H9 (cell line): ENCODE measurements around the gene GAGE10. TPM values are rescaled to one million over a fixed set of nuclear protein-coding genes. Genes with fewer than 3 reads are reported as not detected.
A peak's percentile ranks its signal among the peaks of the same experiment; 100 is the strongest.

Experiments
- DNase-seq: peaks from one replicate; pipeline ENCODE4 v3.0.0-alpha.2; 2017
- H2AFZ ChIP-seq: one replicate; pipeline ENCODE4 v1.6.1; 2013; ENCODE audit warnings: mild to moderate bottlenecking, low read length, control low read depth, moderate library complexity
- H2AK5ac ChIP-seq: 2 replicates; pipeline ENCODE4 v1.6.1; 2013; ENCODE audit warnings: low read length, control low read depth, mixed read lengths; ENCODE audit not compliant: insufficient read length
- H2BK120ac ChIP-seq: one replicate; pipeline ENCODE4 v1.6.1; 2013; ENCODE audit warnings: low read depth, mild to moderate bottlenecking, low read length, control low read depth, inconsistent platforms; ENCODE audit not compliant: poor library complexity, severe bottlenecking
- H2BK12ac ChIP-seq: 2 replicates; pipeline ENCODE4 v1.6.1; 2013; ENCODE audit warnings: low read length, control low read depth, mixed read lengths, low read depth; ENCODE audit not compliant: insufficient read length
- H2BK15ac ChIP-seq: 2 replicates; pipeline ENCODE4 v1.6.1; 2013; ENCODE audit warnings: low read depth, low read length, control low read depth
- H2BK20ac ChIP-seq: one replicate; pipeline ENCODE4 v1.6.1; 2013; ENCODE audit warnings: low read depth, mild to moderate bottlenecking, low read length, control low read depth, inconsistent platforms; ENCODE audit not compliant: poor library complexity, severe bottlenecking
- H2BK5ac ChIP-seq: 2 replicates; pipeline ENCODE4 v1.6.1; 2013; ENCODE audit warnings: low read length, control low read depth, mixed read lengths; ENCODE audit not compliant: insufficient read length
- H3K14ac ChIP-seq: 2 replicates; pipeline ENCODE4 v1.6.1; 2013; ENCODE audit warnings: low read length, control low read depth; ENCODE audit not compliant: insufficient read depth
- H3K18ac ChIP-seq: 2 replicates; pipeline ENCODE4 v1.6.1; 2013; ENCODE audit warnings: low read depth, mild to moderate bottlenecking, mixed read lengths, low read length, control low read depth; ENCODE audit not compliant: insufficient read length
- H3K23ac ChIP-seq: 2 replicates; pipeline ENCODE4 v1.6.1; 2013; ENCODE audit warnings: low read length, control low read depth, mixed read lengths, low read depth; ENCODE audit not compliant: insufficient read length
- H3K23me2 ChIP-seq: 2 replicates; pipeline ENCODE4 v1.6.1; 2013; ENCODE audit warnings: low read depth, mild to moderate bottlenecking, mixed read lengths, low read length, control low read depth; ENCODE audit not compliant: insufficient read length, poor library complexity, severe bottlenecking
- H3K27ac ChIP-seq: 2 replicates; pipeline ENCODE4 v1.5.1; 2013; ENCODE audit warnings: low read length, control low read depth, mixed read lengths, low read depth; ENCODE audit not compliant: insufficient read length
- H3K27me3 ChIP-seq: 2 replicates; pipeline ENCODE4 v1.6.1; 2013; ENCODE audit warnings: low read length, control low read depth, inconsistent platforms; ENCODE audit not compliant: insufficient read depth
- H3K4ac ChIP-seq: 2 replicates; pipeline ENCODE4 v1.6.1; 2013; ENCODE audit warnings: low read depth, mild to moderate bottlenecking, control low read depth, inconsistent platforms, low read length, moderate library complexity
- H3K4me1 ChIP-seq: 2 replicates; pipeline ENCODE4 v1.6.1; 2013; ENCODE audit warnings: low read length, control low read depth, inconsistent platforms; ENCODE audit not compliant: insufficient read depth
- H3K4me2 ChIP-seq: 2 replicates; pipeline ENCODE4 v1.6.1; 2013; ENCODE audit warnings: low read length, control low read depth, mixed read lengths; ENCODE audit not compliant: insufficient read length, insufficient read depth
- H3K56ac ChIP-seq: 2 replicates; pipeline ENCODE4 v1.6.1; 2013; ENCODE audit warnings: low read depth, mild to moderate bottlenecking, mixed read lengths, low read length, control low read depth; ENCODE audit not compliant: insufficient read length
- H3K79me1 ChIP-seq: 2 replicates; pipeline ENCODE4 v1.6.1; 2013; ENCODE audit warnings: low read depth, mild to moderate bottlenecking, moderate library complexity, low read length, control low read depth, inconsistent platforms; ENCODE audit not compliant: insufficient read depth, poor library complexity, severe bottlenecking
- H3K79me2 ChIP-seq: 2 replicates; pipeline ENCODE4 v1.6.1; 2013; ENCODE audit warnings: low read length, control low read depth, inconsistent platforms; ENCODE audit not compliant: insufficient read depth
- H3K9ac ChIP-seq: 2 replicates; pipeline ENCODE4 v1.6.1; 2013; ENCODE audit warnings: low read length, control low read depth, mixed read lengths; ENCODE audit not compliant: insufficient read length; ENCODE audit errors: extremely low read depth
- H3K9me3 ChIP-seq: one replicate; pipeline ENCODE4 v1.6.1; 2013; ENCODE audit warnings: low read depth, low read length, inconsistent platforms; ENCODE audit not compliant: control insufficient read depth
- H3T11ph ChIP-seq: one replicate; pipeline ENCODE4 v1.6.1; 2013; ENCODE audit warnings: mild to moderate bottlenecking, low read length, control low read depth, inconsistent platforms
- H4K20me1 ChIP-seq: one replicate; pipeline ENCODE4 v1.6.1; 2013; ENCODE audit not compliant: control insufficient read depth, insufficient read length, insufficient read depth
- H4K5ac ChIP-seq: 2 replicates; pipeline ENCODE4 v1.6.1; 2013; ENCODE audit warnings: low read depth, mild to moderate bottlenecking, mixed read lengths, low read length, control low read depth; ENCODE audit not compliant: insufficient read length
- H4K8ac ChIP-seq: replicated peaks from 2 replicates; pipeline ENCODE4 v1.6.1; 2013; ENCODE audit warnings: low read length, control low read depth, mixed read lengths, low read depth; ENCODE audit not compliant: insufficient read length
- H4K91ac ChIP-seq: 2 replicates; pipeline ENCODE4 v1.6.1; 2013; ENCODE audit warnings: low read depth, mild to moderate bottlenecking, moderate library complexity, mixed read lengths, low read length, control low read depth; ENCODE audit not compliant: insufficient read length
- H3K27ac Mint-ChIP-seq, 3 experiments: 2 replicates in 2 of 3; 3 replicates in 1 of 3; pipeline ENCODE4 v1.8.0; 2020 to 2021; ENCODE audit warnings: mixed read lengths in 3 of 3, mild to moderate bottlenecking in 1 of 3, moderate library complexity in 1 of 3
- H3K27me3 Mint-ChIP-seq: 2 replicates; pipeline ENCODE4 v1.8.0; 2021; ENCODE audit warnings: low read depth, mild to moderate bottlenecking, moderate library complexity, mixed read lengths
- H3K36me3 Mint-ChIP-seq, 3 experiments: 2 replicates in 2 of 3; 3 replicates in 1 of 3; pipeline ENCODE4 v1.8.0; 2020 to 2021; ENCODE audit warnings: low read depth in 3 of 3, mixed read lengths in 3 of 3; ENCODE audit not compliant: insufficient read depth in 1 of 3
- H3K4me1 Mint-ChIP-seq, 2 experiments: 2 replicates each; pipeline ENCODE4 v1.8.0; 2020; ENCODE audit warnings: mixed read lengths in 2 of 2
- H3K4me3 Mint-ChIP-seq, 2 experiments: 2 replicates in 1 of 2; 3 replicates in 1 of 2; pipeline ENCODE4 v1.8.0; 2020 to 2021; ENCODE audit warnings: mild to moderate bottlenecking in 2 of 2, mixed read lengths in 2 of 2, moderate library complexity in 1 of 2
- H3K9me3 Mint-ChIP-seq, 2 experiments: 2 replicates in 1 of 2; 3 replicates in 1 of 2; pipeline ENCODE4 v1.8.0; 2020; ENCODE audit warnings: mild to moderate bottlenecking in 2 of 2, mixed read lengths in 2 of 2, moderate library complexity in 1 of 2
- WGBS: extraction: QIAGEN DNeasy Blood & Tissue Kit; methylation state at CpG from one replicate; pipeline ENCODE4 v1.1.7; 2013; ENCODE audit warnings: missing lambda C conversion rate, low lambda C conversion rate, mixed read lengths; ENCODE audit not compliant: insufficient read length; ENCODE audit errors: extremely low coverage; 5-methylcytosine and 5-hydroxymethylcytosine counted together
- total RNA-seq: library from RNA; stranded (reverse); gene quantifications from 2 replicates; pipeline ENCODE4 v1.2.1, GENCODE V29; 2021
- TF ChIP-seq, protein P1 (sequence below): fragments of 200-600 bp; sonication (generic); conservative IDR thresholded peaks from 3 replicates; pipeline ENCODE4 v1.8.0; 2021; ENCODE audit warnings: antibody characterized with exemption, mild to moderate bottlenecking

GAGE10 gene
- total RNA-seq, 1 experiment from 2014 or later = not detected

DNA sequence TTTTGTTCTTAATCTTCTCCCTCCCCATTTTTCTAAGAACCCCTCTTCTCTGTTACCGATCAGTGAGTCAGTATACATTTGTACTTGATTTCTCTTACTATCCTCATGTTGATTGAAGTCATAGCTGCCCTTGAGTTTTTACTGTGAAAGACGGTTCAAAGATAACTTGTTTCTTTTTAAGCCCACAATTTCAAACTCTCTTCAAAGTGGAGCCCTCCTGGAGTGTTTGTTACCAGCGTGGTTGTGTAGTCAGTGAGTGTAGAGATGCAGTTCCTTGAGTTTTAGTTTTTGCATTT lies 26.0 kb upstream of the GAGE10 start:
- peak overlapping the region in 1 of 3 experiments; percentile 0; a peak in 1 of 7 replicates for H3K27ac Mint-ChIP-seq
- Histone ChIP-seq H3K27me3 (no peaks in the 10 kb centered on the region), H2BK120ac (no peak overlapping the region), H3K14ac (no peak overlapping the region), H3K56ac (no peak overlapping the region), H2BK20ac (no peak overlapping the region), H4K20me1 (no peaks in the 10 kb centered on the region), H3K4ac (no peak overlapping the region), H3K9me3 (peaks cover 61% of the 10 kb centered on the region), H2BK12ac (no peak overlapping the region), H2BK5ac (no peak overlapping the region), H3K23ac (no peak overlapping the region), H3K27ac (no peak overlapping the region), H3K23me2 (no peaks in the 10 kb centered on the region), H4K5ac (no peak overlapping the region), H4K8ac (no peak overlapping the region), H3K79me1 (no peaks in the 10 kb centered on the region), H3K4me2 (no peak overlapping the region), H2AFZ (no peak overlapping the region), H3K18ac (no peak overlapping the region), H3K9ac (no peak overlapping the region), H2BK15ac (no peak overlapping the region), H3T11ph (no peak overlapping the region), H3K4me1 (no peaks in the 10 kb centered on the region), H2AK5ac (no peak overlapping the region), H3K79me2 (peaks cover 4% of the 10 kb centered on the region; the same call in 1 of the 2 replicates), H4K91ac (no peak overlapping the region)
- no CpG with 5 or more reads among the region's 3 CpGs for WGBS
- DNase-seq = no peak
- TF ChIP-seq, protein P1, sequence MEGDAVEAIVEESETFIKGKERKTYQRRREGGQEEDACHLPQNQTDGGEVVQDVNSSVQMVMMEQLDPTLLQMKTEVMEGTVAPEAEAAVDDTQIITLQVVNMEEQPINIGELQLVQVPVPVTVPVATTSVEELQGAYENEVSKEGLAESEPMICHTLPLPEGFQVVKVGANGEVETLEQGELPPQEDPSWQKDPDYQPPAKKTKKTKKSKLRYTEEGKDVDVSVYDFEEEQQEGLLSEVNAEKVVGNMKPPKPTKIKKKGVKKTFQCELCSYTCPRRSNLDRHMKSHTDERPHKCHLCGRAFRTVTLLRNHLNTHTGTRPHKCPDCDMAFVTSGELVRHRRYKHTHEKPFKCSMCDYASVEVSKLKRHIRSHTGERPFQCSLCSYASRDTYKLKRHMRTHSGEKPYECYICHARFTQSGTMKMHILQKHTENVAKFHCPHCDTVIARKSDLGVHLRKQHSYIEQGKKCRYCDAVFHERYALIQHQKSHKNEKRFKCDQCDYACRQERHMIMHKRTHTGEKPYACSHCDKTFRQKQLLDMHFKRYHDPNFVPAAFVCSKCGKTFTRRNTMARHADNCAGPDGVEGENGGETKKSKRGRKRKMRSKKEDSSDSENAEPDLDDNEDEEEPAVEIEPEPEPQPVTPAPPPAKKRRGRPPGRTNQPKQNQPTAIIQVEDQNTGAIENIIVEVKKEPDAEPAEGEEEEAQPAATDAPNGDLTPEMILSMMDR = no peak
- H3K36me3 Mint-ChIP-seq = peaks cover 3 to 23% (median 13%) of the 10 kb centered on the region in 3 experiments
- H3K4me3 Mint-ChIP-seq = no peak overlapping the region
- H3K4me1 Mint-ChIP-seq = peaks cover 12 to 16% of the 10 kb centered on the region in 2 experiments
- no peaks in the 10 kb centered on the region for H3K27me3 Mint-ChIP-seq
- H3K9me3 Mint-ChIP-seq = peaks cover 71 to 80% of the 10 kb centered on the region in 2 experiments
